ENCODE data around the gene ELP2.

DNA sequence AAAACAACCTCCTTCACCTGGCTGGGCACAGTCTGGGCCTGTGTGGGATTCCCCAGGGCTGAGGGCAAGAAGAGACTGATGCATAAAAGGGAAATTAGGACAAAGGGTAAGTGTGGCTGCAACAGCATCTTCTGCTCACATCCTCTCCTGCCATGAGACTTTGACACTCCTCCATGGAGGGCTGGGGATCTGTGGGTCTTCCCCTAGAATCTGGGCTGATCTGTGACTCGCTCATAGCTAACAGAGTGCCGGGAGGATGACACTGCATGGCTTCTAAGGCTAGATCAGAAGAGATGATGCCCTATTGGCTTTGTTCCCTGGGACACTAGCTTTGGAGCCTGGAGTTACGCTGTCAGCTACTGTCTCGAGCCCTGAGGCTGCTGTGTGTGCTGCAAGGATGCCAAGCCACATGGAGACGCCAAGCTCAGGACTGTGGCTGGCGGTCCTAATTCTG, 81.9 kb downstream of the ELP2 start:
- TF ChIP-seq, protein P1, sequence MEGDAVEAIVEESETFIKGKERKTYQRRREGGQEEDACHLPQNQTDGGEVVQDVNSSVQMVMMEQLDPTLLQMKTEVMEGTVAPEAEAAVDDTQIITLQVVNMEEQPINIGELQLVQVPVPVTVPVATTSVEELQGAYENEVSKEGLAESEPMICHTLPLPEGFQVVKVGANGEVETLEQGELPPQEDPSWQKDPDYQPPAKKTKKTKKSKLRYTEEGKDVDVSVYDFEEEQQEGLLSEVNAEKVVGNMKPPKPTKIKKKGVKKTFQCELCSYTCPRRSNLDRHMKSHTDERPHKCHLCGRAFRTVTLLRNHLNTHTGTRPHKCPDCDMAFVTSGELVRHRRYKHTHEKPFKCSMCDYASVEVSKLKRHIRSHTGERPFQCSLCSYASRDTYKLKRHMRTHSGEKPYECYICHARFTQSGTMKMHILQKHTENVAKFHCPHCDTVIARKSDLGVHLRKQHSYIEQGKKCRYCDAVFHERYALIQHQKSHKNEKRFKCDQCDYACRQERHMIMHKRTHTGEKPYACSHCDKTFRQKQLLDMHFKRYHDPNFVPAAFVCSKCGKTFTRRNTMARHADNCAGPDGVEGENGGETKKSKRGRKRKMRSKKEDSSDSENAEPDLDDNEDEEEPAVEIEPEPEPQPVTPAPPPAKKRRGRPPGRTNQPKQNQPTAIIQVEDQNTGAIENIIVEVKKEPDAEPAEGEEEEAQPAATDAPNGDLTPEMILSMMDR (IDR thresholded peaks at IDR 0.05), result no peak
- no peak for TF ChIP-seq ZFX (IDR thresholded peaks at IDR 0.05; ENCODE audit: borderline replicate concordance)

All from 22Rv1 (cell line).